GM21528 (cell line): ENCODE measurements around the gene ITIH5.
"Not testable (repeated sequence)": the region's sequence is repeated elsewhere in the genome, so short reads cannot be mapped to it uniquely, and the experiment has no call there.

ENCODE experiments used
- ATAC-seq: cut with Tn5 transposase; IDR thresholded peaks from one replicate; pipeline ENCODE4 v1.9.1; 2021; ENCODE audit warnings: mild to moderate bottlenecking, moderate library complexity; ENCODE audit not compliant: unreplicated experiment, low FRiP score

The ITIH5 gene

DNA sequence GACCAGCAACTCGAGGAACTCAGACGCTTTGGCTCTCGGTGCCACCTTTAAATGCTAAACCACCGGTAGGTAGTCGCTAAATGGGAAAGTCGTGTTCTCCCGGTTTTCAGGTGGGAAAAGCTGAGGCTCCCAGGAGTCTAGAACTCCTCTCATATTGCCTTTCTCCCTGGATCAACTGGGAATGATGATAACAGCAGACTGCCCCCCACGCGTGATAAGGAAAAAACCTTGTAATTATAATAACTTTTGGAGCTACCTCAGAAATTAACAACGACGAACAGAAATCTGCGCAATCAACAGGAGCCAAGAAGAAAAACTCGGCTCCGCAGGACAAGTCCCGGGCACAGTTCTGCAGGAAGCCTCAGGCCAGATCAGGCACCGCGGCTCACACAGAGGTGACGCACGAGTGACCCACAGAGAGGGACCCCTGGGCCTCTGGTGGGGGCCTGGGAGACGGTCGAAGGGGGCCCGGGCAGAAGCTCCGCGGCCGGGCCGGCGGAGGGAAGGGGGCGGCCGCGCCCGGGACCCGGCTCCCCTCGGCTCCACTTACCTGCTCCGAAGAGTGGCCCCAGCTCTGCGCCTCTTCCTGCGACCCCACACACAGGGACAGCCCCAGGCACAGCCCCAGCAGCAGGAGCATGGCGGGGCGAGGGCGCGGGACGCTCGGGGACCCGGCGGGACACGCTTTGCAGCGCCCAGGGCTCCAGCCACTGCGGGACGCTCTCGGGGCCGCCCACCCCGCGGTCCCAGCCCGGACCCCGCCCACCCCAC lies at the start of gene ITIH5:
Gene ITIH5 (minus strand): TSS at position 714 of the 771 bp plus-strand sequence. CDS start 74 bp downstream, at position 640.
- no peak for ATAC-seq

- ATAC-seq: no peak
These were observed 48.7 kb upstream of the ITIH5 start for GRCh38 chr10:7715515-7715914.

DNA sequence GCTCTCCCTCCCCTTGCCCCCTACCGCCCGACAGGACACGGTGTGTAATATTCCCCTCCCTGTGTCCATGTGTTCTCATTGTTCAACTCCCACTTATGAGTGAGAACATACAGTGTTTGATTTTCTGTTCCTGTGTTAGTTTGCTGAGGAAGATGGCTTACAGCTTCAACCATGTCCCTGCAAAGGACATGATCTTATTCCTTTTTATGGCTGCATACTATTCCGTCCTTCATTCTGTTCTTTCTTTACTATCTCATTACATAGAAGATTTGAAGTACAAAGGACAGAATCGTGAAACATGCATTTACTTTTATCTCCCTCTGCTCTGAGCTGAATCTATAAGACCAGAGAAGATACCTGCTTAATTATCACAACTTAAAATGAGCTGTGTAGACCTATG lies 44.3 kb upstream of the ITIH5 start:
- not testable (repeated sequence) for ATAC-seq

GRCh38 chr10:7710446-7710845 lies 43.7 kb upstream of the ITIH5 start:
- ATAC-seq: no peak

DNA sequence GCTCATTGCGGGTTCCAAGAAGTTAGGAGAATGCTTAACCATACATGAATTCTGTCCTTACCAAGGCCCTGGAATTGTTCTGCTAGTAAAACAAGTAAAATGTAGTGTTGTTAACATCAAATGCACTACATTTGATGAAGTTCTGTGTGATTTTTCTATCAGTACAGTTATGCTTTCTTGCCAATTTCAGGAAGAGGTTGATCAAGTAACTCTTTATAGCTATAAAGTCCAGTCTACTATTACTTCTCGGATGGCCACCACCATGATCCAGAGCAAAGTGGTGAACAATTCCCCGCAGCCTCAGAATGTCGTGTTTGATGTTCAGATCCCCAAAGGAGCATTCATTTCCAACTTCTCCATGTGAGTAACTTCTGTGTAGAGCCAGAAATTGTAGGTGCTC lies 42.1 kb upstream of the ITIH5 start:
- ATAC-seq: no peak

GRCh38 chr10:7707858-7708622 lies 41.3 kb upstream of the ITIH5 start:
- ATAC-seq: no peak

DNA sequence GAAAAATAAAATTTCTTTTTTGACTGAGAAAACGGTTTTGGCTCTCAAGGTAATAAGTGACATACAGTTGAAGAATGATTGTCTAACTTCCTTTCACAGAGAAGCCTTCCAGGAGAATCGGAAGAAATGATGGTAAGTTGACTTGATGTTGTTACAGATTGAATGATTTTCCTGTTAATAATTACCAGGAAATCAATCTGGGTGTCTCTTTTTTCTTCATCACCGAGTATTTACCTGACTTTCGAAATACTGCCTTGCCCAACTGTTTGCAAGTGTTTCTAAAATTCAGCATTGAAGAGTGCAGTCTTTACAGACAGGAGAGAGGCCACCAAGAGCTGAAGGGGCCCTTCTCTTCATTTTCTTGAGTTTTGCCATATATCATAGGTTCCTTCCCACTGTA lies 40.3 kb upstream of the ITIH5 start:
- ATAC-seq: no peak

GRCh38 chr10:7706534-7707073 lies 39.8 kb upstream of the ITIH5 start:
- ATAC-seq: no peak

DNA sequence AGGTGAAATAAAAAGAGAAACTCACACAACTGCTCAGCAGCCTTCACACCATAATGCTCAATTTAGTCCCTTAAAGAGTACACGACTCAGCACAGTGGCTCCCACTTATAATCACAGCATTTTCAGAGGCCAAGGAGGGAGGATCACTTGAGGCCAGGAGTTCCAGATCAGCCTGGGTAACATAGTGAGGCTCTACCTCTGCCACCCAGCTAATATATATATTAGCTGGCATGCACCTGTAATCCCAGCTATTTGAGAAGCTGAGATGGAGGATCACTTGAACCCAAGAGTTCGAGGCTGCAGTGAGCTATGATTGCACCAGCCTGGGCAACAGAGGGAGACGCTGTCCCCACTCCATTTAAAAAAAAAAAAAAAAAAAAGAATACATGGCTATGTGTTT lies 38.6 kb upstream of the ITIH5 start:
- no peak for ATAC-seq

- no peak for ATAC-seq
These were observed 37.6 kb upstream of the ITIH5 start for GRCh38 chr10:7704071-7705016.

GRCh38 chr10:7703140-7703539 lies 36.4 kb upstream of the ITIH5 start, which contains the start of gene ITIH2:
Gene ITIH2, plus strand, starts transcription at chr10:7703316. Its CDS starts 119 bp downstream, at chr10:7703435.
- no peak for ATAC-seq

DNA sequence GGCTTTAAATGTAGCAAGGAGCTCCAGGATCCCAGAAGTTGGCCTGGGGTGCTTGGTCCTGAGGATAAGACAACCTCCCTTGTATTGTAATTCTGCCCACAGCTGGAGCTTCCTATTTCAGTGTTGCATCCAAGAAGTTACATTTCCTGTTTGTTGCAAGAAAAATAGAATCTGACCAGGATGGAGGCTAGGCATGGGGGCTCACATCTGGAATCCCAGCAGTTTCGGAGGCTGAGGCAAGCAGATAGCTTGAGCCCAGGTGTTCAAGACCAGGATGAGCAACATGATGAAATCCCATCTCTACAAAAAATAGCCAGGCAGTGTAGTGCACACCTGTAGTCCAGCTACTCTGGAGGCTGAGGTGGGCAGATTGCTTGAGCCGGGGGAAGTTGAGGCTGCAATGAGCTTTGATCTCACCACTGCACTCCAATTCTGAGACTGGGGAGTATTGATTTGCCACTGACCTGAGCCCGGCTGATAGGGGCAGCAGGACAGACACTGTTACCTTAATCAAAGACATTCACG lies 35.6 kb upstream of the ITIH5 start:
- no peak for ATAC-seq

DNA sequence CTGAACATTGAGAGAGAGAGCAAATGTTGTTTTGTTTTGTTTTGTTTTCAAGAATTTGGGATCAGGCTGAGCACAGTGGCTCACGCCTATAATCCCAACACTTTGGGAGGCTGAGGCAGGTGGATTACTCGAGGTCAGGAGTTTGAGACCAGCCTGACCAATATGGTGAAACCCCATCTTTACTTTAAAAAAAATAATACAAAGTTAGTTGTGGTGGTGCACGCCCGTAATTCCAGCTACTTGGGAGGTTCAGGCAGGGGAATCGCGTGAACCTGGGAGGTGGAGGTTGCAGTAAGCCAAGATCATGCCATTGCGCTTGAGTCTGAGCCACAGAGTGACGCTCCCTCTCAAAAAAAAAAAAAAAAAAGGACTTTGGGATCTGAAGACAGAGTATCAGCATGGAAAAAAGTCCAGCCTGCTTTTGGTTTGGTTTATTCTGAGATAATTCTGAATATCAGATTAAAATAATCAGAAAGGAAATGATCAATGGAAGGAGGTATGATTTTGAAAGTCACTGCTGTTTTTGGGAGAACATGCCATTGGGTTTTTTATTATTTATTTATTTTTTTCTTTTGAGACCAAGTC lies 34.5 kb upstream of the ITIH5 start:
- ATAC-seq: no peak

DNA sequence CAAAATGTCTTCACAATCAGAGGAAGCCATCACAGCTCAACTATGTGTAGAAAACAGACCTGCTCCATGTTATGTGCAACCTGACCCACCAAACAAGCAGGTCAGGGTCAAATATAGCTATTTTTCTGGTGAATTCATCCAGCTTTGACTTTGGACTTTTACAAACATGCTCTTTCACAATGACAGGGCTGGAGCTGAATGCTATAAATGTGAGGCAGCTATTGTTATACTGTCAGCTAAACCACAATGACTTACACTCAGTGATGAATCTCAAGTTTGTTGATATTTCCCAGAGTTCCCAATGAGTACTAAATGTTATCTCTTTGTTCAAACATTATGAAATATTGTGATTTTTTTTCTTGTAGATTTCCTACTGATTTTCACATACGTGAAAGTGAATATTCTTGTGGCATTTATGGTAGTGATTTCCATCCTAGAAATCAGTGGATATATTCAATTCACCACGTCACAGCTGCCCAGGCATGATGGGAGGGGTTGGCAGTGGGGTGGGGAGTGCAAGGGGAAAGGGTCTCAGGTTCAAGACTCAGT lies 33.9 kb upstream of the ITIH5 start:
- ATAC-seq: no peak

DNA sequence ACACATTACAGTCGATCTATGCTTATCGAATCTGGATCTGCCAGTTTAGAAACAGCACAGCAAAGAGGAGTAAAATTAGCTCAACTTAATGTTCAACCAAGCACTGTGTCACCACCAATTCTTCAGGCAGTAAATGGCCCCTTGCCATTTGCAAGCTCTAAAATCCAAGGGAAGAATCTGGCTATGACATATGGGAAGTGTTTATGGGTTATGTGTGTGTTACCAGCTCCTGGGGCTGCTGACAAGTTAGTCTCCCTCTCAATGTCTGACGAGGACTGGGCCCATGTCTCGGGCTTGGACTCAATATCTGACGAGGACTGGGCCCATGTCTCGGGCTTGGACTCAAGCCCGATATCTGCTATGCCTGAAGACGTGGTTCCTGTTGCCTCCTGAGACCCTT lies 30.7 kb upstream of the ITIH5 start:
- no peak for ATAC-seq

DNA sequence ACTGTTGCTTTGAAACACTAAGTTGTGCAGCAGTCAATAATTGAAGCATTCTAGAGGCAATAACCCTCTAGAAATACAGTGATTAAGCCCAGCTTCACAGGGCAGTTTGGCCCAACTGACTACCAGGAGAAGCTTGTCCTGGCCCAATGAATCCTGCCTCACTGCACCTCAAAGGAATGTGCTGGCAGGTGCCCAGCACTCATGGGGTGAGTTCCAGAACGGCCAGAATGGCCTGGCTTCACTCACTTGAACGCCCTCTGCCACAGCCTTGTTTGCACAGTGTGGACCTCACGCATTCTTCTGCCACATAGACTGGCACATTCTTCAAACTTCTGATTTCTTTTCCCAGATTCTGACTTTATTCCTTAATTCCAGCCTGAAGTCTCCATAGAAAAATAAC lies 29.8 kb upstream of the ITIH5 start:
- no peak for ATAC-seq

GRCh38 chr10:7693194-7693593 lies 26.4 kb upstream of the ITIH5 start:
- ATAC-seq: not testable (repeated sequence)

- not testable (repeated sequence) for ATAC-seq
These were observed 25.6 kb upstream of the ITIH5 start for GRCh38 chr10:7692368-7692767.

DNA sequence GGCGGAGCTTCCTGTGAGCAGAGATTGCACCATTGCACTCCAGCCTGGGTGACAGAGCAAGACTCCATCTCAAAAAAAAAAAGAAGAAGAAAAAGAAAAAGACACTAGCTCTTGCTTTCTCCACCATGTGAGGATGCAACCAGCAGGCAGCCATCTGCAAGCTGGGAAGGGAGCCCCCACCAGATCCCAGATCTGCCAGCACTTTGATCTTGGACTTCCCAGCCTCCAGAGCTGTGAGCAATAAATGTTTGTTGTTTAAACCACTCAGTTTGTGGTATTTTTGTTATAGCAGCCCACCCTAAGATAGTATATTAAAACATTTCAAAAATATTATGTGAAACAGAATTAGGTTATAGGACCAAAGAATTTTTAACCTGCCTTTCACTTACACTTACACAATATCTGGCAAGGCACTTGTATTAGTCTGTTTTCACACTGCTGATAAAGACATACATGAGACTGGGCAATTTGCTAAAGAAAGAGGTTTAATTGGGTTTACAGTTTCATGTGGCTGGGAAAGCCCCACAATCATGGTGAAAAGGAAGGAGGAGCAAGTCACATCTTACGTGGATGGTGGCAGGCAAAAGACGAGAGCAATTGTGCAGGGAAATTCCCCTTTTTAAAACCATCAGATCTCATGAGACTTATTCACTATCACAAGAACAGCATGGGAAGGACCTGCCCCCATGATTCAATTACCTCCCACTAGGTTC lies 24.3 kb upstream of the ITIH5 start:
- ATAC-seq: not testable (repeated sequence)
